Panc1 (cell line): Measurements from ENCODE around the gene SLCO2A1.
"Not testable (repeated sequence)": the region's sequence is repeated elsewhere in the genome, so short reads cannot be mapped to it uniquely, and the experiment has no call there.

Experiments
- CTCF ChIP-seq: fragments of 450-650 bp; IDR thresholded peaks from 2 replicates; pipeline ENCODE4 v1.5.1; 2017; ENCODE audit warnings: mild to moderate bottlenecking
- POLR2AphosphoS5 ChIP-seq: IDR thresholded peaks from 2 replicates; pipeline ENCODE4 v1.6.1; 2012; ENCODE audit warnings: mild to moderate bottlenecking, low read depth, low read length, moderate library complexity
- REST ChIP-seq, 2 experiments: IDR thresholded peaks; 2 replicates each; pipeline ENCODE4 v1.6.1; 2011 to 2012; ENCODE audit warnings: low read depth in 2 of 2, control low read depth in 1 of 2, low read length in 1 of 2, mild to moderate bottlenecking in 1 of 2, moderate library complexity in 1 of 2; ENCODE audit not compliant: insufficient read depth in 1 of 2
- SIN3A ChIP-seq: IDR thresholded peaks from 2 replicates; pipeline ENCODE4 v1.6.1; 2012; ENCODE audit warnings: low read depth, mild to moderate bottlenecking, low read length, moderate library complexity, borderline replicate concordance; ENCODE audit not compliant: insufficient read depth
- TCF7L2 ChIP-seq: IDR thresholded peaks from 2 replicates; pipeline ENCODE4 v1.6.1; 2011; ENCODE audit warnings: mild to moderate bottlenecking, low read depth, low read length, inconsistent platforms

GRCh38 chr3:134070281-134070680, 40.6 kb upstream of the SLCO2A1 start:
- not testable (repeated sequence) for TF ChIP-seq POLR2AphosphoS5; CTCF; SIN3A; REST (IDR thresholded peaks at IDR 0.05; ENCODE audit: insufficient read depth in 1 of 2, low read depth in 2 of 2, low read length in 1 of 2); TCF7L2
